Endothelial cell of umbilical vein (primary cell): ENCODE results near the gene PI4KB. TPM values are rescaled to one million over a fixed set of nuclear protein-coding genes. Genes with fewer than 3 reads are reported as not detected.

Source experiments
- BruUV-seq: library from RNA; stranded (reverse); fragments of 400-500 nt; replicated peaks from 2 replicates; lab custom pipeline; 2021; lab: Mats Ljungman, UMichigan
- CTCF ChIA-PET: fragments of 300-600, 350-600 bp; sonication (Branson Sonifier 250); formaldehyde crosslinking; loops from one replicate; lab custom pipeline; 2021; ENCODE audit warnings: antibody characterized with exemption, inconsistent platforms; lab: Charles Lee
- POLR2A ChIA-PET: fragments of 300-600, 350-600 bp; sonication (Branson Sonifier 250); formaldehyde crosslinking; loops from one replicate; lab custom pipeline; 2021; ENCODE audit warnings: antibody characterized with exemption, inconsistent platforms; lab: Charles Lee
- DNase-seq: peaks from one replicate; pipeline ENCODE4 v3.0.0-alpha.2; 2011; ENCODE audit warnings: low read depth, low spot score
- FAIRE-seq: peaks from 2 replicates; lab custom pipeline; 2011; peaks lifted over from hg19 to GRCh38; lab: Jason Lieb, UNC
- H2AFZ ChIP-seq: 2 replicates; pipeline ENCODE4 v1.6.0; 2012; ENCODE audit warnings: low read depth, low read length, control low read depth, inconsistent platforms
- H3K27ac ChIP-seq: 2 replicates; pipeline ENCODE4 v1.5.1; 2011; ENCODE audit warnings: low read depth, mild to moderate bottlenecking, control low read depth, low read length, moderate library complexity; ENCODE audit not compliant: insufficient read depth
- H3K27me3 ChIP-seq, 2 experiments: 2 replicates each; pipeline versions ENCODE4 v1.6.0 to v1.6.1; 2011; ENCODE audit warnings: low read length in 2 of 2, mixed read lengths in 1 of 2; ENCODE audit not compliant: control insufficient read depth in 2 of 2, insufficient read depth in 2 of 2
- H3K36me3 ChIP-seq, 2 experiments: 2 replicates in 1 of 2; 3 replicates in 1 of 2; pipeline ENCODE4 v1.5.1; 2011; ENCODE audit warnings: low read length in 2 of 2, mild to moderate bottlenecking in 1 of 2, moderate library complexity in 1 of 2; ENCODE audit not compliant: control insufficient read depth in 2 of 2, insufficient read depth in 2 of 2; ENCODE audit errors: extremely low read depth in 1 of 2
- H3K4me1 ChIP-seq: 3 replicates; pipeline ENCODE4 v1.5.1; 2011; ENCODE audit warnings: mild to moderate bottlenecking, low read length; ENCODE audit not compliant: control insufficient read depth, insufficient read depth; ENCODE audit errors: extremely low read depth
- H3K4me2 ChIP-seq: 2 replicates; pipeline ENCODE4 v1.6.1; 2011; ENCODE audit warnings: low read length, control low read depth, mixed read lengths; ENCODE audit not compliant: insufficient read depth
- H3K4me3 ChIP-seq, 3 experiments: fragments of 200-600 bp in 1 of 3; sonication (generic), shearing (Covaris generic) in 1 of 3; replicated peaks in 1 of 3; 2 replicates each; pipeline ENCODE4 v1.5.1; 2011 to 2016; ENCODE audit warnings: control low read depth in 3 of 3, low read length in 3 of 3, mild to moderate bottlenecking in 2 of 3, inconsistent platforms in 1 of 3, low read depth in 1 of 3, moderate library complexity in 1 of 3; ENCODE audit not compliant: insufficient read depth in 1 of 3
- H3K79me2 ChIP-seq: 2 replicates; pipeline ENCODE4 v1.6.0; 2012; ENCODE audit warnings: low read length, inconsistent platforms; ENCODE audit not compliant: control insufficient read depth, insufficient read depth
- H3K9ac ChIP-seq: replicated peaks from 2 replicates; pipeline ENCODE3; 2011; ENCODE audit warnings: low read length, control low read depth; ENCODE audit not compliant: insufficient read depth; ENCODE audit errors: extremely low read depth
- H3K9me1 ChIP-seq: replicated peaks from 3 replicates; pipeline ENCODE4 v1.6.0; 2011; ENCODE audit warnings: mild to moderate bottlenecking, low read length; ENCODE audit not compliant: control insufficient read depth, insufficient read depth; ENCODE audit errors: extremely low read depth
- H3K9me3 ChIP-seq: replicated peaks from 2 replicates; pipeline ENCODE4 v1.5.1; 2012; ENCODE audit warnings: low read length, inconsistent platforms; ENCODE audit not compliant: control insufficient read depth, insufficient read depth
- H4K20me1 ChIP-seq: replicated peaks from 2 replicates; pipeline ENCODE3; 2011; ENCODE audit warnings: mild to moderate bottlenecking, low read length; ENCODE audit not compliant: control insufficient read depth, insufficient read depth; ENCODE audit errors: extremely low read depth
- EZH2 ChIP-seq: IDR thresholded peaks from 2 replicates; pipeline ENCODE4 v1.6.1; 2012; ENCODE audit warnings: borderline replicate concordance, low read depth, mild to moderate bottlenecking, moderate library complexity, low read length, inconsistent platforms; ENCODE audit not compliant: severe bottlenecking
- FOS ChIP-seq: IDR thresholded peaks from 2 replicates; pipeline ENCODE4 v1.6.1; 2011; ENCODE audit warnings: mild to moderate bottlenecking, low read length, moderate library complexity, borderline replicate concordance; ENCODE audit not compliant: insufficient read depth
- GATA2 ChIP-seq: IDR thresholded peaks from 2 replicates; pipeline ENCODE4 v1.7.0; 2011; ENCODE audit warnings: low read depth, mild to moderate bottlenecking, moderate library complexity, mixed read lengths, low read length; ENCODE audit not compliant: insufficient read length, insufficient read depth
- JUN ChIP-seq: IDR thresholded peaks from 2 replicates; pipeline ENCODE4 v1.6.1; 2011; ENCODE audit warnings: borderline replicate concordance, low read depth; ENCODE audit not compliant: insufficient read length, insufficient read depth
- MYC ChIP-seq: IDR thresholded peaks from one replicate; pipeline ENCODE4 v1.6.1; 2011; ENCODE audit warnings: mild to moderate bottlenecking, low read depth, low read length
- POLR2A ChIP-seq: IDR thresholded peaks from 2 replicates; pipeline ENCODE4 v1.6.1; 2012; ENCODE audit warnings: low read depth, mild to moderate bottlenecking, control low read depth, low read length
- POLR2AphosphoS5 ChIP-seq: IDR thresholded peaks from 2 replicates; pipeline ENCODE4 v1.6.1; 2012; ENCODE audit warnings: low read depth, mild to moderate bottlenecking, control low read depth, low read length, moderate library complexity; ENCODE audit not compliant: insufficient read depth
- dilution Hi-C: fragments of 300-500 bp; cut with MboI; formaldehyde crosslinking; loops from one replicate; pipeline ENCODE4 v1.15.0; 2019; ENCODE audit warnings: low sequenced_read_pairs; ENCODE audit not compliant: extremely low pct_ligation_motif_present
- intact Hi-C: fragments of 100-400 bp; cut with micrococcal nuclease; formaldehyde crosslinking; loops from one replicate; pipeline ENCODE4 v1.10.0; 2022
- polyA plus RNA-seq, 4 experiments: library from polyadenylated mRNA; depleted of rRNA in 3 of 4; stranded (reverse) in 3 of 4; unstranded in 1 of 4; fragments of >200 nt; gene quantifications; 2 replicates each; pipeline versions ENCODE4 v1.2.1 to v1.2.3, GENCODE V29; 2011 to 2012; ENCODE audit warnings: missing spikeins in 1 of 4
- total RNA-seq: library from RNA; stranded (reverse); gene quantifications from 2 replicates; pipeline ENCODE4 v1.2.3, GENCODE V29; 2021
- TF ChIP-seq, protein P1 (sequence below): IDR thresholded peaks from 2 replicates; pipeline ENCODE4 v1.6.1; 2011; ENCODE audit not compliant: insufficient read depth, insufficient read length
- TF ChIP-seq, protein P2 (sequence below), 2 donors: IDR thresholded peaks; 1 replicate in 1 of 2; 2 replicates in 1 of 2; pipeline ENCODE4 v1.5.1; 2011; ENCODE audit warnings: low read length in 2 of 2, mild to moderate bottlenecking in 2 of 2, moderate library complexity in 2 of 2, control low read depth in 1 of 2, inconsistent platforms in 1 of 2, low read depth in 1 of 2; ENCODE audit not compliant: insufficient read depth in 1 of 2; ENCODE audit errors: extremely low read depth in 1 of 2

The PI4KB gene
- total and polyA plus RNA-seq, 2 donors (not counting 3 experiments of a cell fraction or from before 2014, with no cell fraction given): 60.9 to 67.8 TPM

DNA sequence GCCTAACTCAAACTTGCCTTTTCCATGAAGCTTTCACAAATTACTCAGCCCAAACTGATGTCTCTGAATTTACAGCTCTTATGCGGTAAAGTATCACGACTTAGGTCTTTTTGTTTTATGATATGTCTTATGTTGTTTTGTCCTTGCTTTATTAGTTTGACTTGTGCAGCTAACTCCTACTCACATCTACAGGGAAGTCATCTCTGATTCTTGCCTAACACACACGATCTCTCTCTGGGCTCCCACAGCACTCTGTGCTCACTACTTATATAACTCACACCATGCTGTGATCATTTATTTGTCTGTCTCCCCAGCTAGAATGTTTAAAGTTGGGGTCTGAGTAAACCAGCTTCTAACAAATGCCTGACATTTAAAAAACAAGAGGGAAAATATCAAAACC lies 9.3 kb upstream of the PI4KB start:
- H2AFZ ChIP-seq: no peak overlapping the region
- no peaks in the 10 kb centered on the region for H3K79me2 ChIP-seq
- H3K9me3 ChIP-seq: no peaks in the 10 kb centered on the region
- H3K9ac ChIP-seq: no peak overlapping the region
- POLR2A ChIA-PET: interaction anchor here (1.7 kb wide), 1 partner anchor 9 kb away, joined by 4 read pairs; the partner anchor contains the start of gene PI4KB
- no peaks in the 10 kb centered on the region for H3K27me3 ChIP-seq
- no peaks in the 10 kb centered on the region for H3K36me3 ChIP-seq
- H3K9me1 ChIP-seq: no peaks in the 10 kb centered on the region
- no TSS peak for BruUV-seq
- CTCF ChIA-PET: interaction anchor here (1.4 to 14.4 kb wide), 2 partner anchors 33 to 55 kb away, joined by 3 to 674 read pairs; no protein-coding TSS in a partner anchor
- no peaks in the 10 kb centered on the region for H4K20me1 ChIP-seq
- no peak overlapping the region for H3K4me2 ChIP-seq
- no peak overlapping the region for H3K4me3 ChIP-seq
- FAIRE-seq: no peak
- DNase-seq: no peak
- H3K4me1 ChIP-seq: peaks cover 3% of the 10 kb centered on the region
- H3K27ac ChIP-seq: no peak overlapping the region
- intact Hi-C loops: no loop called here
- dilution Hi-C loops: no loop called here
- TF ChIP-seq, protein P1, sequence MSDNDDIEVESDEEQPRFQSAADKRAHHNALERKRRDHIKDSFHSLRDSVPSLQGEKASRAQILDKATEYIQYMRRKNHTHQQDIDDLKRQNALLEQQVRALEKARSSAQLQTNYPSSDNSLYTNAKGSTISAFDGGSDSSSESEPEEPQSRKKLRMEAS: no peak
- no peak for TF ChIP-seq POLR2A
- no peak for TF ChIP-seq GATA2
- TF ChIP-seq EZH2: no peak
- no peak for TF ChIP-seq FOS
- TF ChIP-seq, protein P2, sequence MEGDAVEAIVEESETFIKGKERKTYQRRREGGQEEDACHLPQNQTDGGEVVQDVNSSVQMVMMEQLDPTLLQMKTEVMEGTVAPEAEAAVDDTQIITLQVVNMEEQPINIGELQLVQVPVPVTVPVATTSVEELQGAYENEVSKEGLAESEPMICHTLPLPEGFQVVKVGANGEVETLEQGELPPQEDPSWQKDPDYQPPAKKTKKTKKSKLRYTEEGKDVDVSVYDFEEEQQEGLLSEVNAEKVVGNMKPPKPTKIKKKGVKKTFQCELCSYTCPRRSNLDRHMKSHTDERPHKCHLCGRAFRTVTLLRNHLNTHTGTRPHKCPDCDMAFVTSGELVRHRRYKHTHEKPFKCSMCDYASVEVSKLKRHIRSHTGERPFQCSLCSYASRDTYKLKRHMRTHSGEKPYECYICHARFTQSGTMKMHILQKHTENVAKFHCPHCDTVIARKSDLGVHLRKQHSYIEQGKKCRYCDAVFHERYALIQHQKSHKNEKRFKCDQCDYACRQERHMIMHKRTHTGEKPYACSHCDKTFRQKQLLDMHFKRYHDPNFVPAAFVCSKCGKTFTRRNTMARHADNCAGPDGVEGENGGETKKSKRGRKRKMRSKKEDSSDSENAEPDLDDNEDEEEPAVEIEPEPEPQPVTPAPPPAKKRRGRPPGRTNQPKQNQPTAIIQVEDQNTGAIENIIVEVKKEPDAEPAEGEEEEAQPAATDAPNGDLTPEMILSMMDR (IDR thresholded peaks at IDR 0.05; ENCODE audit: extremely low read depth in 1 of 2, insufficient read depth in 1 of 2, low read depth in 1 of 2, low read length in 2 of 2): no peak
- TF ChIP-seq JUN: no peak
- no peak for TF ChIP-seq MYC
- no peak for TF ChIP-seq POLR2AphosphoS5
